ENCODE data around the gene PCTP. TPM values are rescaled to one million over a fixed set of nuclear protein-coding genes. Genes with fewer than 3 reads are reported as not detected.
A peak's percentile ranks its signal among the peaks of the same experiment; 100 is the strongest.

The PCTP gene
- total and polyA plus RNA-seq, 12 donors = 7.2 to 31.7 (median 13.1) TPM

DNA sequence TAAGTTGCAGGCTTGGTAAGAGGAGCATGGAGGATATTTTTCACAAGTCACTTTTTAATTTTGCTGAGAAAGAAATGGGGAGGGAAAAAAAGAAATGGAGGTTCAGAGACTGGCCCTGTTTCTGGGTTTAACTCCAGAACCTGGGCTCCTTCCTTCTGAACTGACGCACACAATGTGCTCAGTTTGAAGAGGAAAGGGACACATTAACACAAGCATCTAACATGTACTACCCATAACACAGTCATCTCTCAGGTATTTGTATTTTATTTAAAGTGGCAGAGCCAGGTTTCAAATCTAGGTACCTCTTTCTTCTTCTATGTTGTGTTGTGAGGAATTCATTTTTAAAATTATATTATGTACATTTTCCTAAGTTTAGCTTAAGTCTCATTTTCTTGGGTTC lies 22.9 kb upstream of the PCTP start:
- TF ChIP-seq POLR2A (IDR thresholded peaks at IDR 0.05) = no peak
- TF ChIP-seq, protein P1, sequence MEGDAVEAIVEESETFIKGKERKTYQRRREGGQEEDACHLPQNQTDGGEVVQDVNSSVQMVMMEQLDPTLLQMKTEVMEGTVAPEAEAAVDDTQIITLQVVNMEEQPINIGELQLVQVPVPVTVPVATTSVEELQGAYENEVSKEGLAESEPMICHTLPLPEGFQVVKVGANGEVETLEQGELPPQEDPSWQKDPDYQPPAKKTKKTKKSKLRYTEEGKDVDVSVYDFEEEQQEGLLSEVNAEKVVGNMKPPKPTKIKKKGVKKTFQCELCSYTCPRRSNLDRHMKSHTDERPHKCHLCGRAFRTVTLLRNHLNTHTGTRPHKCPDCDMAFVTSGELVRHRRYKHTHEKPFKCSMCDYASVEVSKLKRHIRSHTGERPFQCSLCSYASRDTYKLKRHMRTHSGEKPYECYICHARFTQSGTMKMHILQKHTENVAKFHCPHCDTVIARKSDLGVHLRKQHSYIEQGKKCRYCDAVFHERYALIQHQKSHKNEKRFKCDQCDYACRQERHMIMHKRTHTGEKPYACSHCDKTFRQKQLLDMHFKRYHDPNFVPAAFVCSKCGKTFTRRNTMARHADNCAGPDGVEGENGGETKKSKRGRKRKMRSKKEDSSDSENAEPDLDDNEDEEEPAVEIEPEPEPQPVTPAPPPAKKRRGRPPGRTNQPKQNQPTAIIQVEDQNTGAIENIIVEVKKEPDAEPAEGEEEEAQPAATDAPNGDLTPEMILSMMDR (IDR thresholded peaks at IDR 0.05) = no peak
- Histone ChIP-seq H3K36me3 (replicated peaks in 1 of 2) (no peaks in the 10 kb centered on the region), H3K27me3 (no peaks in the 10 kb centered on the region), H3K4me1 (replicated peaks in 1 of 2) (peaks cover 8 to 32% of the 10 kb centered on the region in 2 donors), H3K4me3 (no peak overlapping the region), H3K9me3 (replicated peaks in 1 of 3) (no peaks in the 10 kb centered on the region), H3K27ac (no peak overlapping the region)
- intact Hi-C loops (cut with DNase I) = no loop called here
- no peak for DNase-seq
- 93 to 100% (median 97%) methylated on average over 1 of the region's 1 CpG for WGBS, 4 donors

- intact Hi-C loops (cut with DNase I) = no loop called here
- TF ChIP-seq, protein P1 (IDR thresholded peaks at IDR 0.05) = no peak
- no peak for TF ChIP-seq POLR2A (IDR thresholded peaks at IDR 0.05)
- H3K9me3 ChIP-seq (replicated peaks in 1 of 3) = no peaks in the 10 kb centered on the region
- H3K4me1 ChIP-seq (replicated peaks in 1 of 2) = peaks cover 8 to 33% of the 10 kb centered on the region in 2 donors
- no peak for DNase-seq
- WGBS, 4 donors = 88 to 92% (median 90%) methylated on average over 5 of the region's 5 CpGs
- no peaks in the 10 kb centered on the region for H3K27me3 ChIP-seq
- H3K36me3 ChIP-seq (replicated peaks in 1 of 2) = no peaks in the 10 kb centered on the region
- no peak overlapping the region for H3K27ac ChIP-seq
- no peak overlapping the region for H3K4me3 ChIP-seq
These were observed 22.5 kb upstream of the PCTP start for GRCh38 chr17:55728361-55728760.

- DNase-seq = no peak
- H3K9me3 ChIP-seq (replicated peaks in 1 of 3) = no peaks in the 10 kb centered on the region
- TF ChIP-seq, protein P1 (IDR thresholded peaks at IDR 0.05) = no peak
- TF ChIP-seq POLR2A (IDR thresholded peaks at IDR 0.05) = no peak
- no peaks in the 10 kb centered on the region for H3K27me3 ChIP-seq
- peak overlapping the region in 1 of 5 donors; percentile 3 for H3K27ac ChIP-seq
- intact Hi-C loops (cut with DNase I) = no loop called here
- 75 to 80% (median 76%) methylated on average over 5 of the region's 5 CpGs for WGBS, 4 donors
- no peak overlapping the region for H3K4me3 ChIP-seq
- peaks cover 8 to 33% of the 10 kb centered on the region in 2 donors for H3K4me1 ChIP-seq (replicated peaks in 1 of 2)
- no peaks in the 10 kb centered on the region for H3K36me3 ChIP-seq (replicated peaks in 1 of 2)
These were observed 22.0 kb upstream of the PCTP start for GRCh38 chr17:55728833-55729232.

DNA sequence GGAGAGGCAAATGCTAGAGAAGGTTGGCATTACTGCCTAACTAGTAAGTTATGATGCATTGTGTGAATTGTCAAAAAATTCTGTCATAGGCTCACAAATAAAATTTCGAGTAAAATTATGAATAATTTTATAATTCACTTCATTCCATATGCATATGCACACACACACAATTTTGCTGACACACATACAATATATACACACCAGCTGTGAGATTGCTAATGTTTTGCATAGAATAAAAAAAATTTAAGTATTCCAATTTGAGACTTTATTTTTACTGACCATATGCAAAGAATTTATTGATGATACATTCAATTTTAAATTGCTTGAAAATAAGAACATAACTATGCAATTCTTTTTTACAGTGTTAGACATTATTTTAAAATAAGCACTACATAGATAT lies 21.4 kb upstream of the PCTP start:
- Histone ChIP-seq H3K9me3 (replicated peaks in 1 of 3) (no peaks in the 10 kb centered on the region), H3K27ac (no peak overlapping the region), H3K4me3 (no peak overlapping the region), H3K27me3 (no peaks in the 10 kb centered on the region), H3K4me1 (replicated peaks in 1 of 2) (peaks cover 8 to 36% of the 10 kb centered on the region in 2 donors), H3K36me3 (replicated peaks in 1 of 2) (no peaks in the 10 kb centered on the region)
- intact Hi-C loops (cut with DNase I) = no loop called here
- 60 to 71% (median 69%) methylated on average over 1 of the region's 1 CpG for WGBS, 4 donors
- TF ChIP-seq, protein P1 (IDR thresholded peaks at IDR 0.05) = no peak
- no peak for TF ChIP-seq POLR2A (IDR thresholded peaks at IDR 0.05)
- no peak for DNase-seq
